Urinary bladder (tissue), 4 donors: ENCODE data around the gene TAOK1. TPM values are rescaled to one million over a fixed set of nuclear protein-coding genes. Genes with fewer than 3 reads are reported as not detected.
"Not testable (repeated sequence)": the region's sequence is repeated elsewhere in the genome, so short reads cannot be mapped to it uniquely, and the experiment has no call there.

Experiments
- DNase-seq: peaks from one replicate; pipeline ENCODE4 v3.0.0-alpha.2; 2015; ENCODE audit errors: extremely low spot score
- H3K27ac ChIP-seq: one replicate; pipeline ENCODE4 v1.5.1; 2013; ENCODE audit warnings: low read depth, mild to moderate bottlenecking, moderate library complexity
- H3K36me3 ChIP-seq: one replicate; pipeline ENCODE4 v1.6.1; 2013; ENCODE audit warnings: mild to moderate bottlenecking, moderate library complexity; ENCODE audit not compliant: insufficient read depth
- H3K4me1 ChIP-seq: one replicate; pipeline ENCODE4 v1.6.1; 2013; ENCODE audit warnings: mild to moderate bottlenecking, moderate library complexity; ENCODE audit not compliant: insufficient read depth
- H3K4me3 ChIP-seq: one replicate; pipeline ENCODE4 v1.5.1; 2013; ENCODE audit warnings: low read depth, low read length
- WGBS: extraction: QIAGEN DNeasy Blood & Tissue Kit; methylation state at CpG from one replicate; pipeline ENCODE4 v1.1.7; 2013; 5-methylcytosine and 5-hydroxymethylcytosine counted together
- polyA plus RNA-seq: library from polyadenylated mRNA; stranded (reverse); fragments of 200-250 nt; gene quantifications from one replicate; pipeline ENCODE4 v1.2.3, GENCODE V29; 2013
- total RNA-seq: library from RNA; depleted of rRNA; stranded (reverse); fragments of >200 nt; gene quantifications from one replicate; pipeline ENCODE4 v1.2.3, GENCODE V29; 2014
- donor health status: healthy with polysubstance abuse.
- donor health status: healthy.

TAOK1 gene
- total and polyA plus RNA-seq, 2 donors, result 16.8 to 96.9 TPM

- Histone ChIP-seq H3K36me3 (peaks cover 3% of the 10 kb centered on the region), H3K27ac (no peak overlapping the region), H3K4me1 (no peaks in the 10 kb centered on the region), H3K4me3 (no peak overlapping the region)
- DNase-seq, result no peak
- WGBS, result 98% methylated on average over 1 of the region's 1 CpG
These were observed 52.3 kb downstream of the TAOK1 start for GRCh38 chr17:29442451-29442850.

GRCh38 chr17:29443041-29443739 is 53.0 kb downstream of the TAOK1 start:
- Histone ChIP-seq H3K36me3 (peaks cover 3% of the 10 kb centered on the region), H3K4me1 (no peaks in the 10 kb centered on the region), H3K4me3 (no peak overlapping the region), H3K27ac (no peak overlapping the region)
- no peak for DNase-seq

GRCh38 chr17:29444589-29444988 is 54.4 kb downstream of the TAOK1 start:
- Histone ChIP-seq H3K27ac (no peak overlapping the region), H3K4me1 (no peaks in the 10 kb centered on the region), H3K4me3 (no peak overlapping the region), H3K36me3 (peaks cover 3% of the 10 kb centered on the region)
- no peak for DNase-seq

GRCh38 chr17:29445844-29446243 is 55.7 kb downstream of the TAOK1 start:
- Histone ChIP-seq H3K4me1 (no peaks in the 10 kb centered on the region), H3K4me3 (no peak overlapping the region), H3K36me3 (peaks cover 3% of the 10 kb centered on the region), H3K27ac (no peak overlapping the region)
- no peak for DNase-seq

- no peak for DNase-seq
- Histone ChIP-seq H3K4me1 (no peaks in the 10 kb centered on the region), H3K36me3 (peaks cover 5% of the 10 kb centered on the region), H3K27ac (no peak overlapping the region), H3K4me3 (no peak overlapping the region)
- WGBS, result 92% methylated on average over 5 of the region's 5 CpGs
These were observed 59.9 kb downstream of the TAOK1 start for GRCh38 chr17:29449865-29450671.

GRCh38 chr17:29451121-29451742 is 61.1 kb downstream of the TAOK1 start:
- DNase-seq, result no peak
- 83% methylated on average over 2 of the region's 2 CpGs for WGBS

GRCh38 chr17:29458066-29458465 is 67.9 kb downstream of the TAOK1 start:
- DNase-seq, result no peak
- Histone ChIP-seq H3K4me1 (no peaks in the 10 kb centered on the region), H3K27ac (no peak overlapping the region), H3K36me3 (peaks cover 2% of the 10 kb centered on the region), H3K4me3 (no peak overlapping the region)
- 94% methylated on average over 4 of the region's 4 CpGs for WGBS

More at GRCh38 chr17:29451121-29451742, 61.1 kb downstream of the TAOK1 start:
- H3K36me3 ChIP-seq, result peaks cover 5% of the 10 kb centered on the region
- no peaks in the 10 kb centered on the region for H3K4me1 ChIP-seq
- no peak overlapping the region for H3K27ac ChIP-seq
- no peak overlapping the region for H3K4me3 ChIP-seq

- WGBS, result 82% methylated on average over 2 of the region's 2 CpGs
- Histone ChIP-seq H3K36me3 (no peaks in the 10 kb centered on the region), H3K4me1 (no peaks in the 10 kb centered on the region), H3K27ac (no peak overlapping the region), H3K4me3 (no peak overlapping the region)
- DNase-seq, result no peak
These were observed 71.5 kb downstream of the TAOK1 start for GRCh38 chr17:29461483-29462206.

GRCh38 chr17:29469276-29469675 is 79.1 kb downstream of the TAOK1 start:
- no peaks in the 10 kb centered on the region for H3K4me1 ChIP-seq
- H3K27ac ChIP-seq, result no peak overlapping the region
- no peak for DNase-seq
- no peak overlapping the region for H3K4me3 ChIP-seq
- peaks cover 4% of the 10 kb centered on the region for H3K36me3 ChIP-seq
- 94% methylated on average over 3 of the region's 3 CpGs for WGBS

GRCh38 chr17:29473437-29473836 is 83.3 kb downstream of the TAOK1 start:
- H3K4me3 ChIP-seq, H3K27ac ChIP-seq, H3K36me3 ChIP-seq, DNase-seq, H3K4me1 ChIP-seq: not testable (repeated sequence)
- WGBS, result 98% methylated on average over 4 of the region's 4 CpGs

- no peak overlapping the region for H3K4me3 ChIP-seq
- H3K36me3 ChIP-seq, result peaks cover 4% of the 10 kb centered on the region
- H3K4me1 ChIP-seq, result no peaks in the 10 kb centered on the region
- 79% methylated on average over 1 of the region's 1 CpG for WGBS
- no peak overlapping the region for H3K27ac ChIP-seq
- DNase-seq, result no peak
These were observed 84.1 kb downstream of the TAOK1 start for GRCh38 chr17:29474297-29474696.

GRCh38 chr17:29475891-29476290 is 85.7 kb downstream of the TAOK1 start:
- no peak overlapping the region for H3K4me3 ChIP-seq
- H3K36me3 ChIP-seq, result peaks cover 4% of the 10 kb centered on the region
- H3K4me1 ChIP-seq, result no peaks in the 10 kb centered on the region
- no peak overlapping the region for H3K27ac ChIP-seq
- 88% methylated on average over 2 of the region's 2 CpGs for WGBS
- DNase-seq, result no peak

GRCh38 chr17:29480249-29480928 is 90.2 kb downstream of the TAOK1 start:
- not testable (repeated sequence) for H3K27ac ChIP-seq, H3K4me3 ChIP-seq, DNase-seq, H3K36me3 ChIP-seq, H3K4me1 ChIP-seq
- WGBS, result 95% methylated on average over 7 of the region's 7 CpGs
